ENCODE results near the gene HSD3B7.

- TF ChIP-seq CTCF (IDR thresholded peaks at IDR 0.05) (no peak), POLR2A (IDR thresholded peaks at IDR 0.05) (no peak)
Observed at GRCh38 chr16:31001507-31002249, 16.7 kb downstream of the HSD3B7 start.
